Measurements from ENCODE around the gene IL10. TPM values are rescaled to one million over a fixed set of nuclear protein-coding genes. Genes with fewer than 3 reads are reported as not detected.

Gene IL10
- total and polyA plus RNA-seq, 7 experiments from 2014 or later: 0.19 to 2.7 (median 0.69) TPM; not detected in 3

- DNase-seq (no peak), ATAC-seq (no peak)
- peaks cover 0 to 5% (median 0%) of the 10 kb centered on the region in 5 donors for H3K36me3 Mint-ChIP-seq
- Histone ChIP-seq H3K4me1 (ENCODE audit: control insufficient read depth in 2 of 2, insufficient read depth in 2 of 2, low read length in 2 of 2) (peaks cover 25 to 33% of the 10 kb centered on the region in 2 donors), H3K4me3 (ENCODE audit: low read length) (no peak overlapping the region), H3K9me3 (ENCODE audit: control insufficient read depth in 2 of 3, low read length in 3 of 3) (no peaks in the 10 kb centered on the region), H3K27me3 (ENCODE audit: control insufficient read depth in 2 of 2, insufficient read depth in 2 of 2, low read length in 2 of 2) (no peaks in the 10 kb centered on the region), H3K36me3 (ENCODE audit: control insufficient read depth in 2 of 3, insufficient read depth in 3 of 3, low read length in 3 of 3) (no peaks in the 10 kb centered on the region), H3K27ac (ENCODE audit: low read depth, low read length) (no peak overlapping the region)
- ChIA-PET CTCF (interaction anchor here (1.0 to 1.2 kb wide), 2 partner anchors 14 to 58 kb away, joined by 3 to 5 read pairs; no protein-coding TSS in a partner anchor), POLR2A (interaction anchor here (0.6 to 1.3 kb wide), 4 partner anchors 9 to 58 kb away, joined by 3 to 9 read pairs (median 4); no protein-coding TSS in a partner anchor)
- intact Hi-C loops (cut with micrococcal nuclease): no loop called here
- H3K27ac Mint-ChIP-seq: no peak overlapping the region
- H3K4me3 Mint-ChIP-seq: peak overlapping the region in 1 of 10 donors; percentile 16
- peaks cover 18 to 61% (median 48%) of the 10 kb centered on the region in 7 donors for H3K4me1 Mint-ChIP-seq
- H3K27me3 Mint-ChIP-seq: peaks cover 0 to 47% (median 0%) of the 10 kb centered on the region in 5 donors
- H3K9me3 Mint-ChIP-seq: no peaks in the 10 kb centered on the region
Observed at GRCh38 chr1:206792939-206793607, 20.8 kb upstream of the IL10 start.

GRCh38 chr1:206790502-206791250, 18.4 kb upstream of the IL10 start:
- Histone ChIP-seq H3K27me3 (ENCODE audit: control insufficient read depth in 2 of 2, insufficient read depth in 2 of 2, low read length in 2 of 2) (no peaks in the 10 kb centered on the region), H3K4me3 (ENCODE audit: low read length) (no peak overlapping the region), H3K9me3 (ENCODE audit: control insufficient read depth in 2 of 3, low read length in 3 of 3) (no peaks in the 10 kb centered on the region), H3K27ac (ENCODE audit: low read depth, low read length) (no peak overlapping the region), H3K4me1 (ENCODE audit: control insufficient read depth in 2 of 2, insufficient read depth in 2 of 2, low read length in 2 of 2) (peaks cover 37 to 40% of the 10 kb centered on the region in 2 donors), H3K36me3 (ENCODE audit: control insufficient read depth in 2 of 3, insufficient read depth in 3 of 3, low read length in 3 of 3) (no peaks in the 10 kb centered on the region)
- Mint-ChIP-seq H3K4me3 (peak overlapping the region in 7 of 10 donors; percentile 22 to 67 (median 43)), H3K27me3 (peaks cover 0 to 62% (median 0%) of the 10 kb centered on the region in 5 donors), H3K9me3 (no peaks in the 10 kb centered on the region), H3K36me3 (peaks cover 0 to 16% (median 0%) of the 10 kb centered on the region in 5 donors), H3K4me1 (peaks cover 35 to 71% (median 66%) of the 10 kb centered on the region in 7 donors), H3K27ac (peak overlapping the region in 4 of 9 donors; percentile 1 to 77 (median 26))
- ATAC-seq (no peak), DNase-seq (no peak)
- CTCF ChIA-PET: interaction anchor here (1.0 kb wide), 1 partner anchor 56 kb away, joined by 3 read pairs; no protein-coding TSS in a partner anchor
- POLR2A ChIA-PET: interaction anchor here (0.6 to 1.3 kb wide), 3 partner anchors 18 to 26 kb away, joined by 4 read pairs; partner anchors contain the start of gene IL10
- intact Hi-C loops (cut with micrococcal nuclease): loop anchor here in 1 of 2 donors (1.0 kb wide), 2 partner anchors 7 to 13 kb away; no protein-coding TSS in a partner anchor

- Histone ChIP-seq H3K27me3 (ENCODE audit: control insufficient read depth in 2 of 2, insufficient read depth in 2 of 2, low read length in 2 of 2) (no peaks in the 10 kb centered on the region), H3K4me3 (ENCODE audit: low read length) (no peak overlapping the region), H3K4me1 (ENCODE audit: control insufficient read depth in 2 of 2, insufficient read depth in 2 of 2, low read length in 2 of 2) (peaks cover 50 to 58% of the 10 kb centered on the region in 2 donors), H3K36me3 (ENCODE audit: control insufficient read depth in 2 of 3, insufficient read depth in 3 of 3, low read length in 3 of 3) (no peaks in the 10 kb centered on the region), H3K9me3 (ENCODE audit: control insufficient read depth in 2 of 3, low read length in 3 of 3) (no peaks in the 10 kb centered on the region), H3K27ac (ENCODE audit: low read depth, low read length) (no peak overlapping the region)
- Mint-ChIP-seq H3K9me3 (no peaks in the 10 kb centered on the region), H3K27me3 (peaks cover 0 to 58% (median 0%) of the 10 kb centered on the region in 5 donors), H3K36me3 (peaks cover 0 to 17% (median 0%) of the 10 kb centered on the region in 5 donors), H3K4me3 (no peak overlapping the region), H3K4me1 (peaks cover 47 to 72% (median 68%) of the 10 kb centered on the region in 7 donors), H3K27ac (peak overlapping the region in 4 of 9 donors; percentile 16 to 60 (median 42))
- DNase-seq (no peak), ATAC-seq (no peak)
- POLR2A ChIA-PET: interaction anchor here (0.6 to 7.9 kb wide), 5 partner anchors 12 to 248 kb away, joined by 3 to 103 read pairs (median 3); partner anchors contain the start of genes IL10 and IL19
- CTCF ChIA-PET: interaction anchor here (1.0 to 2.4 kb wide), 3 partner anchors 10 to 54 kb away, joined by 3 to 6 read pairs (median 6); no protein-coding TSS in a partner anchor
- intact Hi-C loops (cut with micrococcal nuclease): no loop called here
Observed at GRCh38 chr1:206788487-206789050, 16.3 kb upstream of the IL10 start.

GRCh38 chr1:206787891-206788290, 15.6 kb upstream of the IL10 start:
- ATAC-seq (no peak), DNase-seq (no peak)
- intact Hi-C loops (cut with micrococcal nuclease): no loop called here
- H3K9me3 ChIP-seq (ENCODE audit: control insufficient read depth in 2 of 3, low read length in 3 of 3): no peaks in the 10 kb centered on the region
- Mint-ChIP-seq H3K36me3 (peaks cover 0 to 17% (median 0%) of the 10 kb centered on the region in 5 donors), H3K4me1 (peaks cover 47 to 77% (median 71%) of the 10 kb centered on the region in 7 donors), H3K27ac (peak overlapping the region in 5 of 9 donors; percentile 8 to 60 (median 28)), H3K4me3 (no peak overlapping the region), H3K9me3 (no peaks in the 10 kb centered on the region), H3K27me3 (peaks cover 0 to 58% (median 0%) of the 10 kb centered on the region in 5 donors)
- no peak overlapping the region for H3K4me3 ChIP-seq (ENCODE audit: low read length)
- H3K4me1 ChIP-seq (ENCODE audit: control insufficient read depth in 2 of 2, insufficient read depth in 2 of 2, low read length in 2 of 2): peaks cover 53 to 63% of the 10 kb centered on the region in 2 donors
- POLR2A ChIA-PET: interaction anchor here (0.9 to 7.9 kb wide), 4 partner anchors 15 to 129 kb away, joined by 3 to 103 read pairs (median 4); partner anchors contain the start of genes IL10 and IL19
- H3K27me3 ChIP-seq (ENCODE audit: control insufficient read depth in 2 of 2, insufficient read depth in 2 of 2, low read length in 2 of 2): no peaks in the 10 kb centered on the region
- no peak overlapping the region for H3K27ac ChIP-seq (ENCODE audit: low read depth, low read length)
- CTCF ChIA-PET: interaction anchor here (0.6 to 2.4 kb wide), 3 partner anchors 11 to 54 kb away, joined by 3 to 6 read pairs (median 6); partner anchors contain the start of gene IL10
- H3K36me3 ChIP-seq (ENCODE audit: control insufficient read depth in 2 of 3, insufficient read depth in 3 of 3, low read length in 3 of 3): no peaks in the 10 kb centered on the region

GRCh38 chr1:206786212-206786886, 14.1 kb upstream of the IL10 start:
- H3K27me3 Mint-ChIP-seq: peaks cover 0 to 57% (median 0%) of the 10 kb centered on the region in 5 donors
- Histone ChIP-seq H3K4me1 (ENCODE audit: control insufficient read depth in 2 of 2, insufficient read depth in 2 of 2, low read length in 2 of 2) (peaks cover 47 to 58% of the 10 kb centered on the region in 2 donors), H3K27me3 (ENCODE audit: control insufficient read depth in 2 of 2, insufficient read depth in 2 of 2, low read length in 2 of 2) (no peaks in the 10 kb centered on the region), H3K27ac (ENCODE audit: low read depth, low read length) (no peak overlapping the region), H3K36me3 (ENCODE audit: control insufficient read depth in 2 of 3, insufficient read depth in 3 of 3, low read length in 3 of 3) (no peaks in the 10 kb centered on the region), H3K4me3 (ENCODE audit: low read length) (no peak overlapping the region), H3K9me3 (ENCODE audit: control insufficient read depth in 2 of 3, low read length in 3 of 3) (no peaks in the 10 kb centered on the region)
- intact Hi-C loops (cut with micrococcal nuclease): no loop called here
- H3K4me3 Mint-ChIP-seq: peak overlapping the region in 1 of 10 donors; percentile 10
- no peaks in the 10 kb centered on the region for H3K9me3 Mint-ChIP-seq
- DNase-seq (no peak), ATAC-seq (no peak)
- CTCF ChIA-PET: interaction anchor here (0.6 to 2.4 kb wide), 7 partner anchors 9 to 155 kb away, joined by 3 to 6 read pairs (median 3); no protein-coding TSS in a partner anchor
- peaks cover 45 to 76% (median 74%) of the 10 kb centered on the region in 7 donors for H3K4me1 Mint-ChIP-seq
- POLR2A ChIA-PET: interaction anchor here (0.8 to 7.9 kb wide), 7 partner anchors 8 to 31 kb away, joined by 3 to 103 read pairs (median 4); partner anchors contain the start of genes IL10 and IL19
- peak overlapping the region in 4 of 9 donors; percentile 29 to 66 (median 41) for H3K27ac Mint-ChIP-seq
- peaks cover 0 to 17% (median 0%) of the 10 kb centered on the region in 5 donors for H3K36me3 Mint-ChIP-seq

Data from naive thymus-derived CD4-positive, alpha-beta T cell (primary cell).